ENCODE measurements around the gene WNT9A.

The WNT9A gene

DNA sequence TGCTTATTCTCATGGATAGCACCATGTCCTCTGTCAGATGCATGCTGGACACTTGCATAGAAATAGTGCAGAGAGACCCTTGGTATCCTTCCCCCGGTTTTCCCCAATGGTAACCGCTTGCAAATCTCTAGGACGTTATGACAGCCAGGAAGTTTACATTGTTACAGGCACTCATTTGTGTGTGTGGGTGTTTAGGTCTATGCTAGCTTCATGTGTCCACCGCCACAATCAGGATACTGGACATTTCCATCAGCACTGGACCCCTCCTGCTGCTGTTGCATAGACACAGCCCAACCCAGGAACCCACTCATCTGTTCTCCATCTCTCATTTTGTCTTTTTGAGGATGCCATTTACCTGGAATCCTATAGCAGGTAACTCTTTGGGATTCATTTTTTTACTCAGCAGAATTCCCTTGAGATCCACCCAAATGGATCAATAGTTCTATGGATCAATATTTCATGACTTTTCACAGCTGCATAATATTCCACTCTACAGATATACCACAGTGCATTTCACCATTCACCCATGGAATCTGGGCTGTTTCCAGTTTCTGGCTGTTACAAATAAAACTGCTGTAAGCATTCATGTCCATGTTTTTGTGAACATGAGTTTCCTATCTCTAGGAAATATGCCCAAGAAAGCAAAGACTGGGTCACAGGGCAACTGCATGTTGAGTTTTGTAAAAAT lies 6.6 kb upstream of the WNT9A start:
- DNase-seq = no peak

GRCh38 chr1:227953022-227953412 lies 5.3 kb upstream of the WNT9A start:
- no peak for DNase-seq

DNA sequence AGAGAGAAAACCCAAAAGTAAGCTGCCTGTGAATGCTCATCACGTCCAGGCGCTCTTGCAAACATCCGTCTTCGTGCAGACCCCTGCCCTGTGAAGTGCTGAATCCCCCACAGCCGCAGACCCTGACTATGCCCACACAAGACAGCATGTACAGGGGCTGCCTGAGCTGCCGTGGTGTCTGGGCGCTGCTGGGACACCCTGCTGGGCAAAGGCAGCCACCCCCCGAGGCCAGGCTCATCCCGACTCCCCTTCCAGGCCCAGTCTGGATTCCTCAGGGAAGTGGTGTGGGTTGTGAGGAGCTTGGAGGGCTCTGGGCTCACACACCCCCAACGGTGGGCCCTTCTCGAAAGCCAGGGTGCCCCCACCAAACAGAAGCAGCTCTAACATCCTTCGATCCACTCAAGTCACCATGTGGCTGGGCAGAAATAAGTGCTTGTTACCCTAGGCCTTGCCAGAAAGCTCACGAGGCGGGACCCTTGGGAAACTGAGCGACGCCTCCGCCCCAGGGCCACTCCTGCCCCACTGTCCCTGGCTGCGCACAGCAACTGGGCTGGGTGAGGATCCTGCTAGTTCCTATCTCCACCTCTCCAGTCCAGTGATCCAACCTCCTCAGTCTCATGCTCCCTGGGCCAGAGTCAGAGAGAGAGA lies 4.8 kb upstream of the WNT9A start:
- DNase-seq = no peak

DNA sequence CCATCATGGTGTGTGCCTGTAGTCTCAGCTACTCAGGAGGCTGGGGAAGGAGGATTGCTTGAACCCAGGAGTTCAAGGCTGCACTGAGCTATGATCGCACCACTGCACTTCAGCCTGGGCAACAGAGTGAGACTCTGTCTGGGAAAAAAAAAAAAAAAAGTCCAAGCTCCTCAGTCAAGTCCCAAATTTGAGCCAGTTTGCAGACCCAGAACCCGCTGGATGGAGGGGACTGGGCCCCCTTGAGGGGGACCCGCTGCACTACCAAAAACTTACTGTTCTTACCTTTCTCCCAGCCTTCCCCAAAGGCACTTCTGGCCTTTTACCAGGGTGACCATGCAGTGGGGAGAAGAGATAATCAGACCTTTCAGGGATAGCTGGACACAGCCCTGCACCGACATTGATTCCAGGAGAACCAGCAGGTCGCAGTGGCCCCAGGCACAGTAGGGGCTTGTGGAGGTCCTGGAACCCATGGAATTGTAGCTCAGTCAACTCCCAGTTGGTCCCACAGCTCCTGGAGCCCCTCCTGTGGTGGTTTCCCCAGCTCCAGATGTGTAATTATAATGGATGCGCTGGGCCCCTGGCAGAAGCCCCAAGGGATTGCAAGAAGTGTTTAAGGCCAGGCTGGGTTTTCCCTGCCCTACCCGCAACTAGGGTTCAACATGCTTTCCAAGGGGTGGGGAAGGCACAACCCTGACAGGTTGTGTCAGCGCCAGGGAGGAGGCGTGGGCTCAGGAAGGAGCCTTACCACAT lies 4.1 kb upstream of the WNT9A start:
- DNase-seq = no peak

- no peak for DNase-seq
Measured at GRCh38 chr1:227950735-227951346, 3.1 kb upstream of the WNT9A start.

DNA sequence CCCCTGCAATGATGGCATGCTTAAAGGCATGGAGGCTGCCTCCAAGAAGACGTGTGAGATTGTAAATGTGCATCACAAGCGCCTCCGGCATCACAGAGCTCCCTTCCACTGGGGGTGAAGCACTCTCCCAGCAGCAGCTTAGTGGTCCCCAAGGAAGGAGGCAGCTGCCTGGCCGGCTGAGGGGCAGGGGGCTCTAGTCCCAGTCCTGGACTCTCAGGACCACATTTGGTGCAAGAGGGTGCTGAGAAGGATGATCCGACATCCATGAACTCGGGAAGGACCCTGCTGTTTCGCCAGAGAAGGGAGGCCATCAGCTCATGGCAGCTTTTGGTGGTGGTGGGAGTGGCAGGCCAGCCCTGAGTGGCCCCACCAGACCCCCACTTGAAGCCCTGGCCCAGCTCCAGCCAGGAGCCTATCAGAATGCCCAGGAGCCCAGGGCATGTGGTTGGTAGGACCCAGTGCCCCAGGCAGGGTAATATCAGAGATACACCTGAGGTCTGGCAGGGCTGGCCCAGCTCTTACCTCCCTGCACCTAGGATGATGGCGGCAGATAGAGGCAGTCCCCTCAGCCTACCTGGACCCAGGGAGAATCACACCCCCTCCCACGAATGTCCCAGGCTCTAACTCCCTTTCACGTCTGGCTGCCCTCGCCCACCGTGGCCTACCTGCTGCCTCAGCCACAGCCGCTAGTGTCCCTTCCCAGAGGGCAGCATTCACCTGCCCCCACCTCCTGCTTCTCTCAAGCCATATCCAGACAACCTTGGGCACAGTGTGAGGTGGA lies 2.4 kb upstream of the WNT9A start:
- DNase-seq = peak in 1 of 2 donors; percentile 1

- DNase-seq = peak in 1 of 2 donors; percentile 1
Measured at GRCh38 chr1:227949341-227949921, 1.7 kb upstream of the WNT9A start.

GRCh38 chr1:227948493-227949260 lies 945 bp upstream of the WNT9A start:
- DNase-seq = peak in 1 of 2 donors; percentile 1

DNA sequence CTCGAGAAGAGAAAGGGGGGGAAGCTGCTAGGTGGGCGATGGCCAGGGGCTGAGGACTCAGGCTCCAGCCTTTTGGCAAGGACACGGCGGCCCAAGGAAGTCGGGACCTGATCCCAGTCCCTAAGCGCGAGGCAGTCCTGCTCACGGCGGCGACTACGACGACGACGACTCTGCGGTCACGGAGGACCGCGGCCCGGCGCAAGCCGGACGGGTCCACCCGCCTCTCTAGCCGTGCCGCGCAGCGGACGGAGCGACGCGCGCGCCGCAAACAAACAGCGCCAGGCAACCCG lies 401 bp downstream of the WNT9A start:
- peak in 1 of 2 donors; percentile 0 for DNase-seq

- peak; percentile 35 to 45 for DNase-seq
Measured at GRCh38 chr1:227946624-227947385, 927 bp downstream of the WNT9A start.

- DNase-seq = peak in 1 of 2 donors; percentile 1
Measured at GRCh38 chr1:227945891-227946623, 1.7 kb downstream of the WNT9A start.

- DNase-seq = peak in 1 of 2 donors; percentile 0
Measured at GRCh38 chr1:227944931-227945890, 2.5 kb downstream of the WNT9A start.

GRCh38 chr1:227944090-227944930 lies 3.4 kb downstream of the WNT9A start:
- DNase-seq = peak in 1 of 2 donors; percentile 0

GRCh38 chr1:227943381-227944089 lies 4.2 kb downstream of the WNT9A start:
- DNase-seq = peak in 1 of 2 donors; percentile 0

- DNase-seq = peak in 1 of 2 donors; percentile 0
Measured at GRCh38 chr1:227942716-227943261, 4.9 kb downstream of the WNT9A start.

- peak in 1 of 2 donors; percentile 0 for DNase-seq
Measured at GRCh38 chr1:227942021-227942715, 5.6 kb downstream of the WNT9A start.

All from activated CD4-positive, alpha-beta T cell treated with anti-CD3 and anti-CD28 coated beads for 4 hours (primary cell).